Transverse colon (tissue), 4 donors: ENCODE data around the gene ISG20L2. TPM values are rescaled to one million over a fixed set of nuclear protein-coding genes. Genes with fewer than 3 reads are reported as not detected.

ENCODE experiments used
- DNase-seq: peaks from one replicate; pipeline ENCODE4 v3.0.0-alpha.2; 2019
- H3K27ac ChIP-seq, 4 donors: fragments of 200-600 bp; sonication (generic); 2 replicates each; pipeline ENCODE4 v1.5.1; 2016 to 2018; ENCODE audit warnings: inconsistent platforms in 4 of 4
- H3K27me3 ChIP-seq: fragments of 200-600 bp; sonication (generic); 2 replicates; pipeline ENCODE4 v1.5.1; 2017; ENCODE audit warnings: inconsistent platforms
- H3K36me3 ChIP-seq, 4 donors: fragments of 200-600 bp; sonication (generic); 2 replicates each; pipeline ENCODE4 v1.5.1; 2017 to 2019; ENCODE audit warnings: inconsistent platforms in 4 of 4
- H3K4me1 ChIP-seq, 4 donors: fragments of 200-600 bp; sonication (generic); 2 replicates each; pipeline ENCODE4 v1.5.1; 2017 to 2020; ENCODE audit warnings: inconsistent platforms in 4 of 4
- H3K4me3 ChIP-seq, 4 donors: fragments of 200-600 bp; sonication (generic); 1 replicate in 1 of 4; 2 replicates in 3 of 4; pipeline versions ENCODE4 v1.5.1 to v1.6.1; 2017 to 2019; ENCODE audit warnings: inconsistent platforms in 4 of 4
- H3K9me3 ChIP-seq, 2 donors: fragments of 200-600 bp; sonication (generic); 2 replicates each; pipeline ENCODE4 v1.5.1; 2017 to 2019; ENCODE audit warnings: inconsistent platforms in 2 of 2
- EP300 ChIP-seq: sonication (generic); formaldehyde crosslinking; IDR thresholded peaks from one replicate; pipeline ENCODE4 v1.6.1; 2017; ENCODE audit warnings: antibody characterized with exemption, low read depth
- POLR2A ChIP-seq: fragments of 450-650 bp; IDR thresholded peaks from one replicate; pipeline ENCODE4 v1.6.1; 2016; ENCODE audit warnings: antibody characterized with exemption, mild to moderate bottlenecking, moderate library complexity
- POLR2AphosphoS5 ChIP-seq, 3 donors: sonication (generic); formaldehyde crosslinking; IDR thresholded peaks; one replicate each; pipeline ENCODE4 v1.6.1; 2016; ENCODE audit warnings: antibody characterized with exemption in 3 of 3
- WGBS, 2 donors: methylation state at CpG; one replicate each; pipeline ENCODE4 v1.1.5; 2018; ENCODE audit warnings: low coverage in 1 of 2; 5-methylcytosine and 5-hydroxymethylcytosine counted together
- in situ Hi-C, 4 donors: fragments of 200-750 bp; cut with MboI; loops; one replicate each; pipeline versions ENCODE4 v1.15.0 to v1.15.1; 2017; ENCODE audit warnings: low sequenced_read_pairs in 3 of 4, low pct_ligation_motif_present in 1 of 4, low pct_unique_long_range_greater_than_20kb in 1 of 4
- intact Hi-C: fragments of 100-400 bp; cut with DNase I; formaldehyde crosslinking; loops from one replicate; pipeline ENCODE4 v1.15.1; 2023; ENCODE audit warnings: low total_unique reads
- total RNA-seq, 4 donors: library from RNA; depleted of rRNA; stranded (reverse); fragments of >200 nt; gene quantifications; one replicate each; pipeline ENCODE4 v1.1.0, GENCODE V29; 2016
- TF ChIP-seq, protein P1 (sequence below), 5 experiments: fragments of 200-600 bp in 3 of 5; fragments of 450-650 bp in 2 of 5; sonication (generic) in 3 of 5; IDR thresholded peaks; 1 replicate in 2 of 5; 2 replicates in 3 of 5; pipeline ENCODE4 v1.5.1; 2016 to 2017; ENCODE audit warnings: antibody characterized with exemption in 5 of 5, inconsistent platforms in 3 of 5, mild to moderate bottlenecking in 2 of 5, moderate library complexity in 1 of 5

Gene ISG20L2
- total RNA-seq, 4 donors from 2014 or later, result 25.8 to 61.7 (median 33.1) TPM

DNA sequence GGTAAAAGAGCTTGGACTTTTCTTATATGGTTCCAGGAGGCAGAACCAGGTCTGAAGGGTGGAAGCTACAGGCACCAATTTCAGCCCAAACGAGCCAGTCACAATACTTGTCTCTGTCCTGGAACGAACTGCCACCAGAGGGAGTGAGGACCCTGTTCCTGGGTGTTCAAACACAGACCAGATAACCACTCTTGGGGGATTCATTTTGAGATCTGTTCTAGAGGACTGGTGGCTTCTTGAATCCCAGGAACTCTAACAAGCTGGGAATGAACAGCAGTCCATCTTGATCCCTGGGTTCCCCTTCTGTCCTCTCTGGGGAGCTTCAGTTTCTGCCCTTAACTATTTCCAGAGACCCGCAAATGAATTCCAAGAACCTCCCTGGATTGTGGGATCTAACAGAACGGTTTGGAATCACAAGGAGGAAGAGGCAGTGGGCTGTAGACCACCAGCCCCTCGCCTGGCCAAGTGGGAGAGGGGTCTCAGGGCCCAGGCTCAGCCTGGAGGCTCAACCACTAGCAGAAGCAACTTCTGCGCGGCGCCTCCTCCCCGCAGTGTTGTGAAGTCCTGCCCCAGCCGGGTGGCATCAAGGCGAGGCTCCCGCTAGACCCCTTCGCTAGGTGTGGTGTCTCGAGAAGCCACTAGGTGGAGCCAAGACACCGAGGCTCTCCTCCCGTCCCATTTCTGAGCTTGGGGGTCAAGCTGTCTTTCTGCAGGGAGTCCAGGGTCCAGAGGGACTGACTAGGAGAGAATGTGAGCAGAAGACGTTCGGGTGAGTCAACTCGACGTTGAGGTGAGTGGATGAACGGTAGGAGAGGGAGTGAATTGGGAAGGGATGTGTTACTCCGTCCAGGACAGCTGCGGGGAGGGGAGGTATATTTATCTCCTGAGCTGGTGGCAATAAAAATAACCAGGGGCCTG, 39.3 kb downstream of the ISG20L2 start:
- Histone ChIP-seq H3K9me3 (no peaks in the 10 kb centered on the region), H3K4me3 (no peak overlapping the region), H3K27me3 (peaks cover 89% of the 10 kb centered on the region), H3K4me1 (peaks cover 4 to 28% (median 12%) of the 10 kb centered on the region in 4 donors), H3K36me3 (no peaks in the 10 kb centered on the region), H3K27ac (no peak overlapping the region)
- whole genome bisulfite sequencing, 2 donors, result 0 to 2% methylated on average over 8 to 16 of the region's 23 CpGs
- intact Hi-C loops, result loop anchor here (1.0 kb wide), 1 partner anchor 36 kb away; no protein-coding TSS in a partner anchor
- no peak for TF ChIP-seq POLR2A
- TF ChIP-seq, protein P1, sequence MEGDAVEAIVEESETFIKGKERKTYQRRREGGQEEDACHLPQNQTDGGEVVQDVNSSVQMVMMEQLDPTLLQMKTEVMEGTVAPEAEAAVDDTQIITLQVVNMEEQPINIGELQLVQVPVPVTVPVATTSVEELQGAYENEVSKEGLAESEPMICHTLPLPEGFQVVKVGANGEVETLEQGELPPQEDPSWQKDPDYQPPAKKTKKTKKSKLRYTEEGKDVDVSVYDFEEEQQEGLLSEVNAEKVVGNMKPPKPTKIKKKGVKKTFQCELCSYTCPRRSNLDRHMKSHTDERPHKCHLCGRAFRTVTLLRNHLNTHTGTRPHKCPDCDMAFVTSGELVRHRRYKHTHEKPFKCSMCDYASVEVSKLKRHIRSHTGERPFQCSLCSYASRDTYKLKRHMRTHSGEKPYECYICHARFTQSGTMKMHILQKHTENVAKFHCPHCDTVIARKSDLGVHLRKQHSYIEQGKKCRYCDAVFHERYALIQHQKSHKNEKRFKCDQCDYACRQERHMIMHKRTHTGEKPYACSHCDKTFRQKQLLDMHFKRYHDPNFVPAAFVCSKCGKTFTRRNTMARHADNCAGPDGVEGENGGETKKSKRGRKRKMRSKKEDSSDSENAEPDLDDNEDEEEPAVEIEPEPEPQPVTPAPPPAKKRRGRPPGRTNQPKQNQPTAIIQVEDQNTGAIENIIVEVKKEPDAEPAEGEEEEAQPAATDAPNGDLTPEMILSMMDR (IDR thresholded peaks at IDR 0.05), result peak; percentile 86 to 92 (median 91)
- TF ChIP-seq POLR2AphosphoS5 (IDR thresholded peaks at IDR 0.05), result no peak
- in situ Hi-C loops, result loop anchor here in 3 of 4 donors (5.0 to 25.0 kb wide), 2 partner anchors 33 to 173 kb away; partner anchors contain the start of genes INSRR (in 2 of the 3) and NTRK1 (in 2 of the 3)
- DNase-seq, result peak; percentile 80

DNA sequence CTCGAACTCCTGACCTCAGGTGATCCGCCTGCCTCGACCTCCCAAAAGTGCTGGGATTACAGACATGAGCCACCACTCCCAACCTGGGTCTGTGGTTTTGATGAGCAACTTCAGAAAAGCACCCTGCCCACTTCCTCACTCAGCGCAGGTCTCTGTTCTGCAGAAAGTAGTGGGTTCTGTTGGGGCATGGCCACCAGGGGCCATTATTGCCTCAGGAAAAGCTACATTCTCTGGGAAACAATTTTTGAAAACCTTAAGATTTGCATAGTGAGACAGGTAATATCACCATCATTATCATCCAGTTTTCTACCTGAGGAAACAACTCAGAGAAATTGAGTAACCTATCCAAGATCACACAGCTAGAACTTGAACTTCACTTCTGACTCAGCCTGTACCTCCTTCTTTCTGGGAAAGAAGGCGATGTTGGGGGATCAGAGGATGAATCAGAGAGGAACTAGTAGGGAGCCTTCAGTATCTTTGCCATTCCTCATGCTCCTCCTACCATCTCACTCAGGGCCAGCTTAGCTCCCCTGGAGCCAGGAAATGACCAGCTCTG, 44.3 kb downstream of the ISG20L2 start:
- no peak for TF ChIP-seq POLR2AphosphoS5 (IDR thresholded peaks at IDR 0.05)
- TF ChIP-seq POLR2A, result no peak
- TF ChIP-seq, protein P1 (IDR thresholded peaks at IDR 0.05), result no peak
- TF ChIP-seq EP300, result no peak
- no peak for DNase-seq
- H3K4me3 ChIP-seq, result no peak overlapping the region
- in situ Hi-C loops (loop anchor here in 2 of 4 donors (25.0 kb wide), 1 partner anchor 178 kb away; the partner anchor contains the start of genes INSRR (in 2 of the 2) and NTRK1 (in 2 of the 2)), intact Hi-C loops (no loop called here)
- no peaks in the 10 kb centered on the region for H3K9me3 ChIP-seq
- H3K4me1 ChIP-seq, result peaks cover 0 to 4% (median 1%) of the 10 kb centered on the region in 4 donors
- H3K27ac ChIP-seq, result no peak overlapping the region
- WGBS, 2 donors, result 55 to 64% methylated on average over 1 to 5 of the region's 5 CpGs
- H3K27me3 ChIP-seq, result peaks cover 69% of the 10 kb centered on the region
- H3K36me3 ChIP-seq, result no peaks in the 10 kb centered on the region

DNA sequence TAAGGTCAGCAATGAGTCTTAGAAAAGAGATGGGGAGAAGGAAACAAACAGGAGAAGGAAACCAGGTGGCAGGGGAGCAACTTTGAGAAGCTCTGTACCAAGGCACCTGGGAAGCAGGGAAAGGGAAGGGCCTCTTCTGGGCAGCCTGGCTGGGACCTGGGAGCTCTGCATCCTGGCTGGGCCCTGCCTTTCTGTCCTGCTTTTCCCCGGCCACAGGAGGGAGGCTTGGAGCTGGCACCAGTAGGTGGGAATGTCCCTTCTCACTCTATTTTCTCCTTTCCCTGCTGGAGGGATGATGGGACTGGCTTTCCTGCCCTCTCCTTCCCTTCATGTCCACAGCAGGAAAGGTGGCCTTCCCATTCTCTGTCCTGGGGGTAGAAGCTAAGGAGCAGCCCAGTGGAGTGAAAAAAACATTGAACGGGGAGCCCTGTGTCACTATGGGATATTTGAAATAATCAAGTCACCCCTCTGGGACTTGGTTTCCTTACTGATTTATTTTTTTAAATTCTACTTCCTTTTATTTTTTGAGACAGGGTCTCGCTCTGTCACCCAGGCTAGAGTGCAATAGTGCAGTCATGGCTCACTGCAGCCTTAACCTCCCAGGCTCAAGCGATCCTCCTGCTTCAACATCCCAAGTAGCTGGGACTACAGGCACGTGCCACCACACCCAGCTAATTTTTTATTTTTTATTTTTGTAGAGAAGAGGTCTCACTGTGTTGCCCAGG, 46.2 kb downstream of the ISG20L2 start:
- Histone ChIP-seq H3K9me3 (no peaks in the 10 kb centered on the region), H3K27me3 (peaks cover 69% of the 10 kb centered on the region), H3K36me3 (no peaks in the 10 kb centered on the region), H3K4me1 (peaks cover 2 to 9% (median 7%) of the 10 kb centered on the region in 4 donors), H3K27ac (no peak overlapping the region), H3K4me3 (no peak overlapping the region)
- intact Hi-C loops (no loop called here), in situ Hi-C loops (loop anchor here in 2 of 4 donors (25.0 kb wide), 1 partner anchor 180 kb away; the partner anchor contains the start of genes INSRR (in 2 of the 2) and NTRK1 (in 2 of the 2))
- no peak for DNase-seq
- 56 to 74% methylated on average over 3 to 5 of the region's 5 CpGs for WGBS, 2 donors
- TF ChIP-seq POLR2AphosphoS5 (IDR thresholded peaks at IDR 0.05) (no peak), EP300 (no peak), POLR2A (no peak)
- TF ChIP-seq, protein P1 (IDR thresholded peaks at IDR 0.05), result no peak
